SK-N-SH (cell line): ENCODE data around the gene UCMA. TPM values are rescaled to one million over a fixed set of nuclear protein-coding genes. Genes with fewer than 3 reads are reported as not detected.

Experiments used
- CTCF ChIA-PET: fragments of 300-600, 350-600 bp; formaldehyde crosslinking; extraction: SDS; loops from one replicate; lab custom pipeline; 2021; lab: Yijun Ruan, JAX
- POLR2A ChIA-PET: fragments of 350-600 bp; sonication (Branson Sonifier 250); formaldehyde crosslinking; extraction: SDS; loops from one replicate; lab custom pipeline; 2020; ENCODE audit warnings: antibody characterized with exemption, inconsistent platforms; lab: Yijun Ruan, JAX
- DNase-seq: peaks from one replicate; pipeline ENCODE4 v3.0.0; 2012
- H2AFZ ChIP-seq: fragments of 200-600 bp; sonication (generic); 2 replicates; pipeline ENCODE4 v1.8.1; 2016; ENCODE audit warnings: antibody characterized with exemption, mild to moderate bottlenecking, low read depth
- H3F3A ChIP-seq: fragments of 200-600 bp; sonication (generic); replicated peaks from 2 replicates; pipeline ENCODE3; 2016; ENCODE audit warnings: antibody characterized with exemption, mild to moderate bottlenecking; ENCODE audit not compliant: insufficient read depth
- H3K27ac ChIP-seq, 2 experiments: fragments of 200-500 bp in 1 of 2; fragments of 200-600 bp in 1 of 2; sonication (Bioruptor generic) in 1 of 2; sonication (generic), shearing (Covaris generic) in 1 of 2; 2 replicates each; pipeline versions ENCODE4 v1.5.1 to v1.6.1; 2014 to 2016; ENCODE audit warnings: low read depth in 2 of 2, inconsistent platforms in 1 of 2, low read length in 1 of 2, mild to moderate bottlenecking in 1 of 2, mixed read lengths in 1 of 2
- H3K27me3 ChIP-seq: fragments of 200-600 bp; sonication (generic), shearing (Covaris generic); 2 replicates; pipeline ENCODE4 v1.6.1; 2016; ENCODE audit warnings: mixed run types; ENCODE audit not compliant: insufficient read depth
- H3K36me3 ChIP-seq, 2 experiments: fragments of 200-500 bp in 1 of 2; fragments of 200-600 bp in 1 of 2; sonication (Bioruptor generic) in 1 of 2; sonication (generic) in 1 of 2; replicated peaks in 1 of 2; 2 replicates each; pipeline versions ENCODE3 to v1.5.1; 2014 to 2016; ENCODE audit warnings: low read length in 1 of 2, mild to moderate bottlenecking in 1 of 2; ENCODE audit not compliant: insufficient read depth in 2 of 2, control insufficient read depth in 1 of 2
- H3K4me1 ChIP-seq, 2 experiments: fragments of 200-500 bp in 1 of 2; fragments of 200-600 bp in 1 of 2; sonication (Bioruptor generic) in 1 of 2; sonication (generic), shearing (Covaris generic) in 1 of 2; 2 replicates each; pipeline versions ENCODE4 v1.5.1 to v1.6.1; 2014 to 2016; ENCODE audit warnings: low read depth in 1 of 2, low read length in 1 of 2, mixed run types in 1 of 2; ENCODE audit not compliant: insufficient read depth in 2 of 2, control insufficient read depth in 1 of 2
- H3K4me2 ChIP-seq: fragments of 200-600 bp; sonication (generic), shearing (Covaris generic); 2 replicates; pipeline ENCODE4 v1.6.1; 2017; ENCODE audit warnings: mixed run types
- H3K4me3 ChIP-seq, 2 experiments: fragments of 200-500 bp in 1 of 2; fragments of 200-600 bp in 1 of 2; sonication (Bioruptor generic) in 1 of 2; sonication (generic), shearing (Covaris generic) in 1 of 2; 2 replicates each; pipeline versions ENCODE4 v1.5.1 to v1.8.1; 2014 to 2016; ENCODE audit warnings: low read depth in 2 of 2, inconsistent platforms in 1 of 2, low read length in 1 of 2, mild to moderate bottlenecking in 1 of 2, mixed read lengths in 1 of 2, moderate library complexity in 1 of 2
- H3K79me2 ChIP-seq: fragments of 200-600 bp; sonication (generic); 2 replicates; pipeline ENCODE4 v1.8.1; 2017; ENCODE audit warnings: mild to moderate bottlenecking; ENCODE audit not compliant: insufficient read depth
- H3K9ac ChIP-seq: fragments of 200-600 bp; sonication (generic); 2 replicates; pipeline ENCODE4 v1.6.1; 2017; ENCODE audit warnings: mixed run types
- H3K9me2 ChIP-seq: fragments of 200-600 bp; sonication (generic); 2 replicates; pipeline ENCODE4 v1.6.1; 2017; ENCODE audit warnings: mixed run types
- H3K9me3 ChIP-seq: fragments of 200-600 bp; sonication (generic); 2 replicates; pipeline ENCODE4 v1.6.1; 2017; ENCODE audit warnings: mixed run types, mild to moderate bottlenecking, moderate library complexity
- H4K20me1 ChIP-seq: fragments of 200-600 bp; sonication (generic); 2 replicates; pipeline ENCODE4 v1.6.1; 2017; ENCODE audit warnings: mild to moderate bottlenecking, mixed run types; ENCODE audit not compliant: insufficient read depth
- CHD2 ChIP-seq: fragments of 150-350 bp; IDR thresholded peaks from 2 replicates; pipeline ENCODE4 v1.6.1; 2018; ENCODE audit warnings: low read length; ENCODE audit not compliant: partially characterized antibody
- CTCF ChIP-seq: fragments of 200-600 bp; sonication (generic); IDR thresholded peaks from 2 replicates; pipeline ENCODE4 v1.6.1; 2017; ENCODE audit warnings: antibody characterized with exemption, mild to moderate bottlenecking, moderate library complexity
- ELF1 ChIP-seq: IDR thresholded peaks from 2 replicates; pipeline ENCODE4 v1.4.0; 2012
- EP300 ChIP-seq, 2 experiments: IDR thresholded peaks; 2 replicates each; pipeline versions ENCODE4 v1.4.0 to v1.6.1; 2012; ENCODE audit warnings: borderline replicate concordance in 1 of 2, low read depth in 1 of 2, low read length in 1 of 2
- EZH2phosphoT487 ChIP-seq: fragments of 200-600 bp; sonication (generic); IDR thresholded peaks from 2 replicates; pipeline ENCODE4 v1.6.1; 2017; ENCODE audit warnings: low read depth, mixed run types, mild to moderate bottlenecking, antibody characterized with exemption, moderate library complexity, borderline replicate concordance
- FOXM1 ChIP-seq: IDR thresholded peaks from 2 replicates; pipeline ENCODE4 v1.4.0; 2012; ENCODE audit warnings: low read depth, mild to moderate bottlenecking
- GABPA ChIP-seq: IDR thresholded peaks from 2 replicates; pipeline ENCODE4 v1.4.0; 2012; ENCODE audit warnings: low read depth, mild to moderate bottlenecking
- GATA2 ChIP-seq: sonication (generic); formaldehyde crosslinking; IDR thresholded peaks from 2 replicates; pipeline ENCODE4 v1.5.0; 2020; ENCODE audit warnings: mild to moderate bottlenecking, missing genetic modification reagents
- IRF3 ChIP-seq: fragments of 150-350 bp; IDR thresholded peaks from 2 replicates; pipeline ENCODE4 v1.6.1; 2016; ENCODE audit warnings: mild to moderate bottlenecking, low read depth, low read length
- JUND ChIP-seq: IDR thresholded peaks from 2 replicates; pipeline ENCODE4 v1.4.0; 2012
- MAX ChIP-seq: IDR thresholded peaks from 2 replicates; pipeline ENCODE4 v1.4.0; 2012; ENCODE audit warnings: low read depth
- MEF2A ChIP-seq: IDR thresholded peaks from 2 replicates; pipeline ENCODE4 v1.4.0; 2012; ENCODE audit warnings: low read depth, borderline replicate concordance
- MXI1 ChIP-seq: IDR thresholded peaks from 2 replicates; pipeline ENCODE4 v1.6.1; 2012; ENCODE audit warnings: mild to moderate bottlenecking, low read depth, low read length, improper control_type of control experiment
- NFIC ChIP-seq: IDR thresholded peaks from 2 replicates; pipeline ENCODE4 v1.4.0; 2012; ENCODE audit warnings: borderline replicate concordance
- RAD21 ChIP-seq: IDR thresholded peaks from 2 replicates; pipeline ENCODE4 v1.6.1; 2012; ENCODE audit warnings: mild to moderate bottlenecking, low read length
- RCOR1 ChIP-seq: fragments of 150-350 bp; IDR thresholded peaks from 2 replicates; pipeline ENCODE4 v1.6.1; 2017; ENCODE audit warnings: antibody characterized with exemption, low read length
- RFX5 ChIP-seq: IDR thresholded peaks from 2 replicates; pipeline ENCODE4 v1.6.1; 2012; ENCODE audit warnings: mild to moderate bottlenecking, improper control_type of control experiment, low read length
- RXRA ChIP-seq: IDR thresholded peaks from 2 replicates; pipeline ENCODE4 v1.4.0; 2012; ENCODE audit warnings: low read depth, mild to moderate bottlenecking, borderline replicate concordance
- SMC3 ChIP-seq: IDR thresholded peaks from 2 replicates; pipeline ENCODE4 v1.6.1; 2012; ENCODE audit warnings: low read depth, low read length, improper control_type of control experiment
- TAF1 ChIP-seq: IDR thresholded peaks from 2 replicates; pipeline ENCODE4 v1.6.1; 2012; ENCODE audit warnings: low read depth, mild to moderate bottlenecking, low read length, moderate library complexity, borderline replicate concordance
- TCF12 ChIP-seq: IDR thresholded peaks from 2 replicates; pipeline ENCODE4 v1.4.0; 2012
- TEAD4 ChIP-seq: IDR thresholded peaks from 2 replicates; pipeline ENCODE4 v1.4.0; 2012; ENCODE audit warnings: mild to moderate bottlenecking, borderline replicate concordance; ENCODE audit not compliant: insufficient read depth
- YY1 ChIP-seq: IDR thresholded peaks from 2 replicates; pipeline ENCODE4 v1.4.0; 2012; ENCODE audit warnings: low read depth, mild to moderate bottlenecking
- WGBS: methylation state at CpG from one replicate; pipeline ENCODE4 v1.1.6; 2017; ENCODE audit warnings: low lambda C conversion rate; 5-methylcytosine and 5-hydroxymethylcytosine counted together
- polyA plus RNA-seq, 3 experiments: library from polyadenylated mRNA; depleted of rRNA; stranded (reverse); fragments of >200 nt; gene quantifications; 2 replicates each; pipeline ENCODE4 v1.2.3, GENCODE V29; 2012

UCMA gene
- polyA plus RNA-seq, 1 of the 3 experiments (the other 2 are of a cell fraction), result not detected

GRCh38 chr10:13270877-13271551, 36.8 kb upstream of the UCMA start:
- 82% methylated on average over 9 of the region's 9 CpGs for WGBS
- H3K9me3 ChIP-seq, result no peaks in the 10 kb centered on the region
- H2AFZ ChIP-seq, result no peak overlapping the region
- ChIA-PET POLR2A (no interaction called here), CTCF (no interaction called here)
- H3K36me3 ChIP-seq, result no peaks in the 10 kb centered on the region
- no peaks in the 10 kb centered on the region for H4K20me1 ChIP-seq
- H3K27me3 ChIP-seq, result no peaks in the 10 kb centered on the region
- H3F3A ChIP-seq, result no peaks in the 10 kb centered on the region
- peaks cover 0 to 5% of the 10 kb centered on the region in 2 experiments; a peak in 1 of 4 replicates for H3K4me1 ChIP-seq
- H3K9ac ChIP-seq, result no peak overlapping the region
- no peaks in the 10 kb centered on the region for H3K9me2 ChIP-seq
- no peaks in the 10 kb centered on the region for H3K79me2 ChIP-seq
- TF ChIP-seq TEAD4 (no peak), GABPA (no peak), TCF12 (no peak), RCOR1 (no peak), YY1 (no peak), RXRA (no peak), ELF1 (no peak)
- TF ChIP-seq, all 33 proteins: peak for 0
- Histone ChIP-seq H3K4me3 (no peak overlapping the region; a peak in 1 of 4 replicates), H3K27ac (no peak overlapping the region), H3K4me2 (no peak overlapping the region)
- no peak for DNase-seq

GRCh38 chr10:13268841-13269240, 34.7 kb upstream of the UCMA start:
- ChIA-PET POLR2A (no interaction called here), CTCF (no interaction called here)
- Histone ChIP-seq H3K9ac (no peak overlapping the region), H3K36me3 (no peaks in the 10 kb centered on the region), H3K4me2 (no peak overlapping the region), H2AFZ (no peak overlapping the region), H3K4me1 (peaks cover 0 to 5% of the 10 kb centered on the region in 2 experiments; a peak in 1 of 4 replicates), H3K4me3 (no peak overlapping the region), H3K27me3 (no peaks in the 10 kb centered on the region), H4K20me1 (no peaks in the 10 kb centered on the region), H3F3A (no peaks in the 10 kb centered on the region), H3K27ac (no peak overlapping the region), H3K9me2 (no peaks in the 10 kb centered on the region), H3K79me2 (no peaks in the 10 kb centered on the region), H3K9me3 (no peaks in the 10 kb centered on the region)
- DNase-seq, result no peak
- WGBS, result 60% methylated on average over 3 of the region's 3 CpGs
- TF ChIP-seq GABPA (no peak), IRF3 (no peak), RAD21 (no peak), RXRA (no peak), MXI1 (no peak), CHD2 (no peak), CTCF (no peak), JUND (no peak), TAF1 (no peak), EP300 (IDR thresholded peaks at IDR 0.05; ENCODE audit: borderline replicate concordance in 1 of 2, low read depth in 1 of 2, low read length in 1 of 2) (no peak), FOXM1 (no peak), MEF2A (no peak), MAX (no peak), SMC3 (no peak), RFX5 (no peak), GATA2 (CRISPR knock-in tag) (no peak), EZH2phosphoT487 (no peak), NFIC (no peak)
